Endodermal cell (in vitro differentiated cells): ENCODE data around the gene RCSD1. TPM values are rescaled to one million over a fixed set of nuclear protein-coding genes. Genes with fewer than 3 reads are reported as not detected.

Source experiments
- DNase-seq: peaks from one replicate; pipeline ENCODE4 v3.0.0-alpha.2; 2017
- H3K27ac ChIP-seq: 2 replicates; pipeline ENCODE4 v1.5.1; 2013; ENCODE audit warnings: mild to moderate bottlenecking, low read depth, low read length, moderate library complexity
- H3K27me3 ChIP-seq: 2 replicates; pipeline ENCODE4 v1.6.1; 2013; ENCODE audit warnings: mild to moderate bottlenecking, low read length, moderate library complexity; ENCODE audit not compliant: insufficient read depth, control insufficient read depth, poor library complexity, severe bottlenecking
- H3K36me3 ChIP-seq: 2 replicates; pipeline ENCODE4 v1.7.0; 2013; ENCODE audit warnings: mild to moderate bottlenecking, low read length, moderate library complexity; ENCODE audit not compliant: control insufficient read depth, insufficient read depth
- H3K4me1 ChIP-seq: one replicate; pipeline ENCODE4 v1.7.0; 2013; ENCODE audit warnings: low read length; ENCODE audit not compliant: control insufficient read depth, insufficient read depth
- H3K4me3 ChIP-seq: 2 replicates; pipeline ENCODE4 v1.5.1; 2013; ENCODE audit warnings: mild to moderate bottlenecking, low read length, moderate library complexity
- H3K9ac ChIP-seq: 2 replicates; pipeline ENCODE4 v1.6.1; 2013; ENCODE audit warnings: mild to moderate bottlenecking, low read length, moderate library complexity; ENCODE audit not compliant: poor library complexity, severe bottlenecking; ENCODE audit errors: extremely low read depth
- H3K9me3 ChIP-seq: 2 replicates; pipeline ENCODE4 v1.6.1; 2013; ENCODE audit warnings: mild to moderate bottlenecking, low read length, moderate library complexity; ENCODE audit not compliant: control insufficient read depth
- H3K27ac Mint-ChIP-seq: 2 replicates; pipeline ENCODE4 v1.8.0; 2020; ENCODE audit warnings: mixed read lengths
- H3K27me3 Mint-ChIP-seq: 2 replicates; pipeline ENCODE4 v1.8.0; 2021; ENCODE audit warnings: mild to moderate bottlenecking, mixed read lengths; ENCODE audit not compliant: insufficient read depth
- H3K36me3 Mint-ChIP-seq: 2 replicates; pipeline ENCODE4 v1.8.0; 2020; ENCODE audit warnings: low read depth, mixed read lengths
- H3K4me1 Mint-ChIP-seq: 2 replicates; pipeline ENCODE4 v1.8.0; 2020; ENCODE audit warnings: mixed read lengths
- H3K4me3 Mint-ChIP-seq: 2 replicates; pipeline ENCODE4 v1.8.0; 2020; ENCODE audit warnings: mild to moderate bottlenecking, moderate library complexity, mixed read lengths
- H3K9me3 Mint-ChIP-seq: 2 replicates; pipeline ENCODE4 v1.8.0; 2020; ENCODE audit warnings: mild to moderate bottlenecking, mixed read lengths
- WGBS, 2 experiments: methylation state at CpG; one replicate each; pipeline versions ENCODE4 v1.1.5 to v1.1.7; 2013; ENCODE audit warnings: missing lambda C conversion rate in 2 of 2, mixed read lengths in 1 of 2; ENCODE audit not compliant: insufficient coverage in 1 of 2, insufficient read length in 1 of 2; 5-methylcytosine and 5-hydroxymethylcytosine counted together
- total RNA-seq, 2 donors: library from RNA; stranded (reverse); fragmentation: NEBNext Ultra II Directional in 1 of 2; extraction: Animal tissue kit (Norgen Biotek cat#: 25700) in 1 of 2; gene quantifications; 2 replicates in 1 of 2; 3 replicates in 1 of 2; pipeline ENCODE4 v1.2.1, GENCODE V29; 2021
- TF ChIP-seq, protein P1 (sequence below): fragments of 200-600 bp; sonication (generic); conservative IDR thresholded peaks from 2 replicates; pipeline ENCODE4 v1.5.0; 2021; ENCODE audit warnings: antibody characterized with exemption, mild to moderate bottlenecking

The RCSD1 gene
- total RNA-seq, 2 donors from 2014 or later = 0.11 to 0.29 TPM

DNA sequence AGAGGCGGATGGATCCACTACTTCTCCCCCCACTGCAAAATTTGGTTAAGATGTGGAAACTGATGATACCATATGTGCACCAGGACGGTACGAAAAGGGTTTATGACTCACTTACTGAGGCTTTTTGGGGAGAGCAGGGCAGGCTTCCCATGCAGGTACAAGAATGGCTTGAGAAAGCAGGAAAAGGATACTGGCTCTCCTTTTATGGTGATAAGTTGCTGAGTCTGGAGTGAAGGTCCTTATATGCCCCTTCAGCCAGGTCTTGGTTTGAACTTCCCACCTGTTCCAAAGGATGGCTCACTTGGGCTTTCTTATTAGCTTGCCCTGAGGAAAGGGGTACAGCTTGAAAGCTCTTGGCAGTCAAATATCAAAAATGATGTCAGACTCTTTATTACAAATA is 114.9 kb downstream of the RCSD1 start:
- no peaks in the 10 kb centered on the region for H3K36me3 Mint-ChIP-seq
- no peaks in the 10 kb centered on the region for H3K9me3 Mint-ChIP-seq
- Histone ChIP-seq H3K9ac (no peak overlapping the region), H3K27me3 (peaks cover 10% of the 10 kb centered on the region), H3K4me3 (no peak overlapping the region), H3K36me3 (no peaks in the 10 kb centered on the region), H3K4me1 (no peaks in the 10 kb centered on the region), H3K9me3 (no peaks in the 10 kb centered on the region), H3K27ac (no peak overlapping the region)
- WGBS, 2 experiments = 94 to 100% methylated on average over 2 to 3 of the region's 3 CpGs
- no peak for DNase-seq
- H3K27me3 Mint-ChIP-seq = peaks cover 3% of the 10 kb centered on the region
- H3K27ac Mint-ChIP-seq = no peak overlapping the region
- H3K4me3 Mint-ChIP-seq = no peak overlapping the region
- TF ChIP-seq, protein P1, sequence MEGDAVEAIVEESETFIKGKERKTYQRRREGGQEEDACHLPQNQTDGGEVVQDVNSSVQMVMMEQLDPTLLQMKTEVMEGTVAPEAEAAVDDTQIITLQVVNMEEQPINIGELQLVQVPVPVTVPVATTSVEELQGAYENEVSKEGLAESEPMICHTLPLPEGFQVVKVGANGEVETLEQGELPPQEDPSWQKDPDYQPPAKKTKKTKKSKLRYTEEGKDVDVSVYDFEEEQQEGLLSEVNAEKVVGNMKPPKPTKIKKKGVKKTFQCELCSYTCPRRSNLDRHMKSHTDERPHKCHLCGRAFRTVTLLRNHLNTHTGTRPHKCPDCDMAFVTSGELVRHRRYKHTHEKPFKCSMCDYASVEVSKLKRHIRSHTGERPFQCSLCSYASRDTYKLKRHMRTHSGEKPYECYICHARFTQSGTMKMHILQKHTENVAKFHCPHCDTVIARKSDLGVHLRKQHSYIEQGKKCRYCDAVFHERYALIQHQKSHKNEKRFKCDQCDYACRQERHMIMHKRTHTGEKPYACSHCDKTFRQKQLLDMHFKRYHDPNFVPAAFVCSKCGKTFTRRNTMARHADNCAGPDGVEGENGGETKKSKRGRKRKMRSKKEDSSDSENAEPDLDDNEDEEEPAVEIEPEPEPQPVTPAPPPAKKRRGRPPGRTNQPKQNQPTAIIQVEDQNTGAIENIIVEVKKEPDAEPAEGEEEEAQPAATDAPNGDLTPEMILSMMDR = no peak
- peaks cover 46% of the 10 kb centered on the region for H3K4me1 Mint-ChIP-seq

DNA sequence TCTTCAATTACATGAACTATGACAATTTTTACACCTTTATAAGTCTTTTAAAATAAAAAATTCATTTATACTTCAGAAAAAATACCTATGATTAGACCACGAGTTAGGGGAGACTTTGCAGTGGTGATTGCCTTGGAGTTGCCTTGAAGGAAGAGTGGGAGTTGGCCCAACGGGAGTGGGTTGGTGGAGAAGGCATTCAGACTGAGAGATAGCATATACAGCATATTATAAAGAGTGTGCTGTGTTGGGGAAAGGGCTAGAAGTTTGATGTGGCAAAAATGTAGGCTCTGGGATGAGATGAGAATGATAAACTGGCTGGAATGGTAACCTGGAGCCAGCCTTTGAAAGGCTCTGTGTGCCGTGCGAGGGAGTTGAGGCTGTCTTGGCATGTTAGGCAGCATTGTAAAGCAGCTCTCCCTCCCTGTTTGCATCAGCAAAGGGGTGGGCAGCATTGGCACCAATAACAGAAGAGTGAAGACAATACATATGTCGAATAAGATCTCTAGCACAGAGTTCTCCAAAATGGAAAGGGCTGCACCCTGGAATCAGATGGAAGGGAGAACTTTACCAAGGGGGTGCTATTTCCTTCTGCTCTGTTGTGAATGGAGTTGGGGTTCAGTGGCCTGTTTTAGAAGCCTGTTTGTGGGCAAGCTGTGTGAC is 116.1 kb downstream of the RCSD1 start:
- no peak for DNase-seq
- H3K4me1 Mint-ChIP-seq = peaks cover 43% of the 10 kb centered on the region

DNA sequence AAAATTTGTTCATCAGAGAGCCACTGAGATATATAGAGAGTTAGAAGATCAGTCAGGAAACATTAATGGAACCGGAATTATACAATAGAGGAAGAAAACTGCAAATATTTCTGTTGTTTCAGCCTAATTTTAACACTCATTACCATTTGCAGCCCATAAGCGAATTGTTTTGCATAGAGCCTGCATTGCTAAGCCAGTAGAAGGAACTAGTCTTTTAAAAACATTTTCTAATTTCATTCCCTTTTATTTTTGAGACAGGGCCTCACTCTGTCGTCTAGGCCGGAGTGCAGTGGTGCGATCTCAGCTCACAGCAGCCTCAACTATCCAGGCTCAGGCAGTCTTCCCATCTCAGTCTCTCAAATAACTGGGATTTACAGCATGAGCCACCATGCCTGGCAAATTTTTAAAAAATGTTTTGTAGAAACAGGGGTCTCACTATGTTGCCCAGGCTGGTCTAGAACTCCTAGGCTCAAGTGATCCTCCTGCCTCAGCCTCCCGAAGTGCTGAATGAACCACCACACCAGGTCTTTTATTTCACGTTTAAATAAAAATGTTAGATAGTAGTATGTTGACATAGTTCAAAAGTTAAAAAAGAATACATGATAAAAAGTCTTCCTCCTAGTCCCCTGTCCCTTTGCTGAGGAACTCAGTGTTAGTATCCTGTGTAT is 117.1 kb downstream of the RCSD1 start:
- H3K27ac ChIP-seq = no peak overlapping the region
- peaks cover 42% of the 10 kb centered on the region for H3K4me1 Mint-ChIP-seq
- TF ChIP-seq, protein P1 = no peak
- no peaks in the 10 kb centered on the region for H3K9me3 Mint-ChIP-seq
- H3K4me3 Mint-ChIP-seq = no peak overlapping the region
- no peak overlapping the region for H3K4me3 ChIP-seq
- no peak overlapping the region for H3K27ac Mint-ChIP-seq
- no peaks in the 10 kb centered on the region for H3K36me3 Mint-ChIP-seq
- no peaks in the 10 kb centered on the region for H3K36me3 ChIP-seq
- H3K27me3 Mint-ChIP-seq = no peaks in the 10 kb centered on the region
- no peaks in the 10 kb centered on the region for H3K4me1 ChIP-seq
- H3K27me3 ChIP-seq = no peaks in the 10 kb centered on the region
- no peak overlapping the region for H3K9ac ChIP-seq
- DNase-seq = no peak
- no peaks in the 10 kb centered on the region for H3K9me3 ChIP-seq
- 94 to 96% methylated on average over 5 to 7 of the region's 7 CpGs for WGBS, 2 experiments

More for the DNA sequence above, 116.1 kb downstream of the RCSD1 start:
- Mint-ChIP-seq H3K27me3 (no peaks in the 10 kb centered on the region), H3K4me3 (no peak overlapping the region), H3K36me3 (no peaks in the 10 kb centered on the region), H3K9me3 (no peaks in the 10 kb centered on the region), H3K27ac (no peak overlapping the region)
- WGBS, 2 experiments = 75 to 88% methylated on average over 4 to 5 of the region's 5 CpGs
- Histone ChIP-seq H3K4me3 (no peak overlapping the region), H3K36me3 (no peaks in the 10 kb centered on the region), H3K4me1 (no peaks in the 10 kb centered on the region), H3K9ac (no peak overlapping the region), H3K9me3 (no peaks in the 10 kb centered on the region), H3K27me3 (no peaks in the 10 kb centered on the region), H3K27ac (no peak overlapping the region)
- TF ChIP-seq, protein P1 = no peak
